Activated T-cell treated with anti-CD3 and anti-CD28 coated beads for 4 hours (primary cell): ENCODE measurements around the gene RPL10L.

Source experiments
- DNase-seq: peaks from one replicate; pipeline ENCODE4 v3.0.0-alpha.2; 2020

RPL10L gene

DNA sequence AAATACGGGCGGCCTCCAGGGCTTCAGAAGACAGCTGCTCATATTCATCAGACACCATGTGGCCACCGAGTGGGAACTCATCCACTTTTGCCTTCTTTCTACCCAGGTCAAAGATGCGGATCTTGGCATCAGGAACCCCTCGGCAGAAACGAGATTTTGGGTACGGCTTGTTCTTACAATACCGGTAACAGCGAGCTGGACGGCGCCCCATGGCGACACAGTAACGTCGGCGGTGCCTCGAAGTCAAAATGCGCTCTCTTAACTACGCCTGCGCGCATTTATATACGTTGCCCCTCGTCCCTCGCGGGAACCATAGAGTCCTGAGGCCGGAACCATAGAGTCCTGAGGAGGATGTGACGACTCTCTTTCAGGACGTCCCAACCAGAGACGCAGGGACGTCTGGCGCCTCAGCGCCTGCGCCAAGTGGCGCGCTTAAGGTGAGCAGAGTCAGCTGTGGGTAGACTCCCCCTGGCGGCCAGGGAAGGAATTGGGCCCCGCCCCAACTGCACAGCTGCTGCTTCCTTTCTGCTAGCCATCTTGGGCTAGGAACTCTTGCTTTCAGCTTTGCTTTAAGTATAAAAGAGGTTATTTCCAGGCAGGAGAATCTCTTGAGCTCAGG lies at the start of gene RPL10L:
Gene RPL10L, minus strand, starts transcription at position 256 of the 619 bp plus-strand sequence. Its CDS starts 45 bp downstream, at position 211.
- no peak for DNase-seq

DNA sequence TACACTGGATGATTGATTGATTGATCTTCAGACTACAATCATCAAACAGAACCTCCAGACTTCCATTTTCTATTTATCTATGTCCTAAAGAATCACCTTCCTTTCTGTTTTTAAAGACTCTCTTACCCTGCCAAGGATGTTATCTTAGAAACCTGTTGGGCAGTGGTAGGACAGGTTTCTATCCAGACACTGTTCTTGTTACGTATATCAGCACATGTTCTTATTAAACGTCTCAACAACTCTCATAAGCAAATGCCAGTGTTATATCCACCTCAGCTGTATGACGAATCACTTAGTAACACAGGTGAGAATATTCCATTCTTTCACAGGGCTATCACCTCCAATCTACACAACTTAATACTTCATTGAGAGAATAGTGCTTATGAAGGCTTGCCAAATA lies 40.2 kb upstream of the RPL10L start:
- no peak for DNase-seq

DNA sequence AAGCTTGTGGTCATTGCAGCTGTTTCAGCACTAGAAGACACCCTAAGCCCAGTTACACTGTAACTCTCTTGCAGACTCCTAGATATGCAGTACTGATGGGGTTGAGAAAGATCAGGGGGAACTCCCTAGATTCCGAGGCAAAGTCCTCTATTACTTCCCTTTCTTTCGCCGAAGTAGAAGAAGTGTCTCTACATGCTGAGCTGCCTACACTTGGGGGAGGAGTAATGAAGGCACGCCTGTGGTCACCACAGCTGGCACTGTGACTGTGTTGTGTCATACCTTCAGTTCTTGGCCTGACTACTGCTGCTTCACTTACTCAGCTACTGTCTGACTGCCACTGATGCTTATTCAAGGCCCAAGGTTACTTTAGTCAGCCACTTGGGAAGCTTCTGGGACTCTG lies 35.1 kb upstream of the RPL10L start:
- DNase-seq: no peak

DNA sequence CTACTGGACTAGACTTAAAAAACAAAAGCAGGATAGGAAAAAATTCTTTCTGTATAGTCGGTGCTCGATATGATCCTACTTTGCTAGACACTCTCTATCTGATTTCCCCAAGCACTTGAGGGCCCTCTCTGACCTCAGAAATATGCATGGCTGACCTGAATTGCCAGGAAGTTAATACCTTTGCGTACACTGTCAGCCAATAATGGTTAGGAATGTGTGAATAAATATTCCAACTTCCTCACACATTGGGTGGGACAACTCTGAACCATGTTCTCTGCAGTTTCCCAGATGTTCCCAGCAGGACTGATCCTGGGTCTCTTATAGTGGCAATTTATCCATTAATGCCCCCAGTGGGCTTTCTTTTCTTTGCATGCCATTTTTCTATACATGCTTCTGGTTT lies 20.5 kb upstream of the RPL10L start:
- DNase-seq: no peak

DNA sequence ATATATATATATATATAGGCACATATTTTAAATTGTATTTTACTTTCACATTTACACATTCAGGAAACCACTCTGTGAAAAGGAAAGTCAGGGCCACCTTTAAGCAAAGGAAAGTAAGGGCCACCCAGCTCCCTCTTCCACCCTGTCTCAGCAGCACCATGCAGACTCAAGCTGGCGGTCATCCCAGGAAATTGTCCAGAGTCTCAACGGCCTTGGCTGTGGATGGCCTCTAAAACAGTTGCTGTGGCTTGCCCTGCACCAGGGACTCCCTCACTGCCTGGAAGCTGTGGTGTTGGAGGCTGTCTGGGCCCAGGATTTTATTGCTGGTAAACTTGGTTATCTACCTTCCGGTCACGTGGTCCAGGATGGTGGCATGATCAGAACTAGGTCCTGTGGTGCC lies 11.8 kb upstream of the RPL10L start:
- no peak for DNase-seq

DNA sequence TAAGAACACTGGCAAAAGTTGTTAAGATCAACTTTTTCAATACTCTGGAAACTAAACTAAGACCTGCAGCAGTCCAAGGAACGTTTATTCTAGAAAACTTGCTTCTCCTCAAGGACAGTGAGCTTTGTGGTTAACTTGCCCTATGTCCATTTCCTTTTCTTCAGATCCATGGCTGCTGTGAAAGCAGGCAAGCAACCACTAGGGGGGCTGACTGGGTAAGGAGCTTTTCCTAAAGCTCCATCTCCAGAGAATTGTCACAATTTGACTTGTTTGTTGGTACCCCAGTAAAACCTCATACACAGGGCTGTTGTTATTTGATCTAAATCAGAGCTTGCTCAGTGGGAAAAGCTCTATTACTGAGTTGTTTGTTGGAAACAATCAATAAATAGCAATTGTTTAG lies 10.1 kb upstream of the RPL10L start:
- no peak for DNase-seq

DNA sequence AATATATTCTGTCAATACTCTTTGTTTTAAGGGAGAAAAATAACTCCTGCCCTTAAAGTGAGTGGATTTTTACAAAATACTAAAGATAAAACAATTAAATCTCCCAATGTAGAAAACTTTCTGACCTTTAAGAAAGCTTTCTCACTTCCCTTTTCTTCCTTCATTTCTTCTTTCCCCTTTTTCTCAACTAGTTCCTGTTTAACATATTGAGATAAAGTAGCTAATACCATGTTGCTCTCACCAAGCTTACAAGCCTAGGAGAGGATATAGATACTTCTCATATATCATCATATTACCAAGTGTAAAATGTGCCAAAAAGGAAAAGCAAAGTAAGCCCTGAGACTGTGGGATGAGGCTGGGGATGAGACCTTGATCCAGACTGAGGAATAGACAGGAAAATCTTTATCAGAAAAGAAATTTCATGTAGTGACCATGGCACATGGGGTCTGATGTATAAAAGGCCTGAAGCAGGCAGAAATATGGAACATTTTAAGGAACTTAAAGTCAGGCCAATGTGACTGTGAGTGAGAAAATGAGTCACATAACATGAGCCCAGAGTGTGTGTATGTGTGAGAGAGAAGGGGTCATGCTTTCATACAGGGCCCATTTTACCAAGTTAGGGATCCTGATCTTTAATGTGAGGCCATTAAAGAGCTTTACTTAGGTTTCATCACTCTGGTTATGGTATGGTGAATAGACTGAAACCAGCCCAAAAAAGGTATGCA lies 1.6 kb upstream of the RPL10L start:
- DNase-seq: no peak

DNA sequence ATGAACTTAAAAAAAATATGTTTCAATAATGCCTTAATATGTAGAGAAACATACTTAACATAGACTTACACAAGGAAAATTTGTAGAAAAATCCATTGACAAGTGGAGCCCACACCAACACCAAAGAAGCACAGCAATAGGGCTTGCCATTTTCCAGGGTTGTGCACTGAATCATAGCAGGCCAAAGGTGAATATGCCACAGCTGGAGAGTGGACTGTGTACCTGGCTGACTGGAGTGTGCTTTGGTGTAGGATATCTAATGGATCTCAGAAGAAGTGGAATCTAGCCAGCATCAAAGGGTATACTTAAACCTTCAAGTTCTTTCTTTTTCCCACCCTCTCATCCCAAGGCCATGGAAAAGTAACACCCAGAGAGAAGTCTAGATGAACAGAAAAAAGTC lies 4.8 kb downstream of the RPL10L start:
- DNase-seq: no peak

DNA sequence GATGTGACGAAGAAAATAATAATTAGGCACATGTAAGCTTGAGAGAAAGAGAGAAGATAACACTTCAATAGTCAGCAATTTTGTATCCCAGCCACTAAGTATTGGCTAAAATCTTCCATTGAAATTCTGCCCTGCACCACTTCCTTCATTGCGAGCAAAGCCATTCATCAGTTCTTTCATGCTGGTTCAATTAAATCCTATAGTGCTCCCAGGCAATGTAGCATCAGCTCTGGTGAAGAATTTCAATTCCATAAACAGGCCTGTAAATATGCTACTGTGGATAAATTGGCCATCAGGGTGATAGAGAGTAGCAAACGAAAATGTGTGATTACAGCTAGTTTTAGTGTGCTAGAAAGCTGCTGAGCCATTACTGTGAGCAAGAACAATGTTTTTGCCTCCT lies 24.7 kb downstream of the RPL10L start:
- no peak for DNase-seq
